ENCODE data around the gene ATP2A1.
"Not testable (repeated sequence)": the region's sequence is repeated elsewhere in the genome, so short reads cannot be mapped to it uniquely, and the experiment has no call there.

Gene ATP2A1

GRCh38 chr16:28881565-28881964 is 3.3 kb downstream of the ATP2A1 start:
- not testable (repeated sequence) for DNase-seq (ENCODE audit: low spot score)

GRCh38 chr16:28882551-28883160 is 4.4 kb downstream of the ATP2A1 start:
- no peak for DNase-seq (ENCODE audit: low spot score)

- DNase-seq (ENCODE audit: low spot score) = no peak
Observed at GRCh38 chr16:28883221-28883996, 5.1 kb downstream of the ATP2A1 start.

GRCh38 chr16:28884045-28884444 is 5.8 kb downstream of the ATP2A1 start:
- DNase-seq (ENCODE audit: low spot score) = no peak

- DNase-seq (ENCODE audit: low spot score) = no peak
Observed at GRCh38 chr16:28886945-28887344, 8.7 kb downstream of the ATP2A1 start.

GRCh38 chr16:28890355-28890754 is 12.1 kb downstream of the ATP2A1 start:
- DNase-seq (ENCODE audit: low spot score) = not testable (repeated sequence)

GRCh38 chr16:28891964-28892890 is 13.9 kb downstream of the ATP2A1 start:
- no peak for DNase-seq (ENCODE audit: low spot score)

GRCh38 chr16:28893291-28893690 is 15.0 kb downstream of the ATP2A1 start:
- DNase-seq (ENCODE audit: low spot score) = no peak

GRCh38 chr16:28895609-28896008 is 17.3 kb downstream of the ATP2A1 start:
- DNase-seq (ENCODE audit: low spot score) = no peak

- no peak for DNase-seq (ENCODE audit: low spot score)
Observed at GRCh38 chr16:28897826-28898225, 19.5 kb downstream of the ATP2A1 start.

GRCh38 chr16:28898266-28898665 is 20.0 kb downstream of the ATP2A1 start:
- DNase-seq (ENCODE audit: low spot score) = no peak

- no peak for DNase-seq (ENCODE audit: low spot score)
Observed at GRCh38 chr16:28898942-28899341, 20.7 kb downstream of the ATP2A1 start.

- DNase-seq (ENCODE audit: low spot score) = no peak
Observed at GRCh38 chr16:28899882-28900590, 21.7 kb downstream of the ATP2A1 start.

GRCh38 chr16:28900601-28901000 is 22.3 kb downstream of the ATP2A1 start:
- no peak for DNase-seq (ENCODE audit: low spot score)

- DNase-seq (ENCODE audit: low spot score) = no peak
Observed at GRCh38 chr16:28901862-28902261, 23.6 kb downstream of the ATP2A1 start.

GRCh38 chr16:28902909-28903308 is 24.6 kb downstream of the ATP2A1 start:
- no peak for DNase-seq (ENCODE audit: low spot score)

- no peak for DNase-seq (ENCODE audit: low spot score)
Observed at GRCh38 chr16:28903344-28904042, 25.2 kb downstream of the ATP2A1 start.

- DNase-seq (ENCODE audit: low spot score) = no peak
Observed at GRCh38 chr16:28904363-28904762, 26.1 kb downstream of the ATP2A1 start.

- no peak for DNase-seq (ENCODE audit: low spot score)
Observed at GRCh38 chr16:28904828-28905227, 26.5 kb downstream of the ATP2A1 start.

GRCh38 chr16:28905229-28905754 is 27.0 kb downstream of the ATP2A1 start:
- no peak for DNase-seq (ENCODE audit: low spot score)

GRCh38 chr16:28905800-28906372 is 27.6 kb downstream of the ATP2A1 start:
- DNase-seq (ENCODE audit: low spot score) = no peak

Data from germinal center (tissue), 1 donor.